ENCODE results near the gene CDC16. TPM values are rescaled to one million over a fixed set of nuclear protein-coding genes. Genes with fewer than 3 reads are reported as not detected.

CDC16 gene
- total RNA-seq, 1 donor from 2014 or later, result 34.5 TPM

DNA sequence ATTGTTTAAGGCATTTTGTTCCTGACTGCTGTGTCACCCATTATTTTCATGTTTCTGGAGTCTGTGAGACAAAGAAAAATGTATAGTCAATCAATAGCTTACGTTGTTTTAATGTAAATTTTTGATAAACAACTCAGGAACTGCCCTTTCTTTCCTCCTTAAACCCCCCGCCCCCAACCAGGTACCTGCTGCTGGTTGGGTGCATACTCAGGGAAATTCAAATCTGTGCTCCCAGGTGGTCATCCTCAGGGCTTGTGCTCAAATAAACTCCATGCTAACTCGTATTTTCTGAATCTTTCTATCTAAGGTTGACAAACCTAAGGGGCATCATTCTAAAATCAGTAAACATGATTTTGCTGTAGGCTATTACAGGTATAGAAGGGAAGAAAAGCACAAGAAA is 4.1 kb upstream of the CDC16 start:
- no peak overlapping the region for H3K4me3 ChIP-seq
- DNase-seq, result no peak
- intact Hi-C loops (cut with micrococcal nuclease), result no loop called here

DNA sequence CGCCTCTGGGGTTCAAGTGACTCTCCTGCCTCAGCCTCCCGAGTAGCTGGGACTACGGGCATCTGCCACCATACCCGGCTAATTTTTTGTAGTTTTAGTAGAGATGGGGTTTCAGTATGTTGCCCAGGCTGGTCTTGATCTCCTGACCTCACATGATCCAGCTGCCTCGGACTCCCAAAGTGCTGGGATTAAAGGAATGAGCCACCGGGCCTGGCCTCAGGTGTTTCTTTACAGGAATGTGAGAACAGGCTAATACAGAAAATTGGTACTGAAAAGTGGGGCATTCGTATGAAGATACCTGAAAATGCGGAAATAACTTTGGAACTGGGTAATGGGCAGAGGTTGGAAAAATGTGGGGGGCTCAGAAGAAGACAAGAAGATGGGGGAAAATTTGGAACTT is 2.8 kb upstream of the CDC16 start:
- H3K9me3 ChIP-seq (replicated peaks), result no peaks in the 10 kb centered on the region
- DNase-seq, result no peak
- peaks cover 38% of the 10 kb centered on the region for H3K27me3 ChIP-seq (ENCODE audit: low read depth)
- H3K27ac ChIP-seq (replicated peaks), result no peak overlapping the region
- TF ChIP-seq, protein P1, sequence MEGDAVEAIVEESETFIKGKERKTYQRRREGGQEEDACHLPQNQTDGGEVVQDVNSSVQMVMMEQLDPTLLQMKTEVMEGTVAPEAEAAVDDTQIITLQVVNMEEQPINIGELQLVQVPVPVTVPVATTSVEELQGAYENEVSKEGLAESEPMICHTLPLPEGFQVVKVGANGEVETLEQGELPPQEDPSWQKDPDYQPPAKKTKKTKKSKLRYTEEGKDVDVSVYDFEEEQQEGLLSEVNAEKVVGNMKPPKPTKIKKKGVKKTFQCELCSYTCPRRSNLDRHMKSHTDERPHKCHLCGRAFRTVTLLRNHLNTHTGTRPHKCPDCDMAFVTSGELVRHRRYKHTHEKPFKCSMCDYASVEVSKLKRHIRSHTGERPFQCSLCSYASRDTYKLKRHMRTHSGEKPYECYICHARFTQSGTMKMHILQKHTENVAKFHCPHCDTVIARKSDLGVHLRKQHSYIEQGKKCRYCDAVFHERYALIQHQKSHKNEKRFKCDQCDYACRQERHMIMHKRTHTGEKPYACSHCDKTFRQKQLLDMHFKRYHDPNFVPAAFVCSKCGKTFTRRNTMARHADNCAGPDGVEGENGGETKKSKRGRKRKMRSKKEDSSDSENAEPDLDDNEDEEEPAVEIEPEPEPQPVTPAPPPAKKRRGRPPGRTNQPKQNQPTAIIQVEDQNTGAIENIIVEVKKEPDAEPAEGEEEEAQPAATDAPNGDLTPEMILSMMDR (IDR thresholded peaks at IDR 0.05; ENCODE audit: borderline replicate concordance), result no peak
- intact Hi-C loops (cut with micrococcal nuclease), result no loop called here
- no peak overlapping the region for H3K4me3 ChIP-seq
- peaks cover 24% of the 10 kb centered on the region for H3K4me1 ChIP-seq
- peaks cover 3% of the 10 kb centered on the region for H3K36me3 ChIP-seq

More for the DNA sequence above, 4.1 kb upstream of the CDC16 start:
- TF ChIP-seq, protein P1 (IDR thresholded peaks at IDR 0.05; ENCODE audit: borderline replicate concordance), result no peak
- Histone ChIP-seq H3K4me1 (peaks cover 17% of the 10 kb centered on the region), H3K27me3 (ENCODE audit: low read depth) (peaks cover 38% of the 10 kb centered on the region), H3K36me3 (no peaks in the 10 kb centered on the region), H3K27ac (replicated peaks) (no peak overlapping the region), H3K9me3 (replicated peaks) (no peaks in the 10 kb centered on the region)

DNA sequence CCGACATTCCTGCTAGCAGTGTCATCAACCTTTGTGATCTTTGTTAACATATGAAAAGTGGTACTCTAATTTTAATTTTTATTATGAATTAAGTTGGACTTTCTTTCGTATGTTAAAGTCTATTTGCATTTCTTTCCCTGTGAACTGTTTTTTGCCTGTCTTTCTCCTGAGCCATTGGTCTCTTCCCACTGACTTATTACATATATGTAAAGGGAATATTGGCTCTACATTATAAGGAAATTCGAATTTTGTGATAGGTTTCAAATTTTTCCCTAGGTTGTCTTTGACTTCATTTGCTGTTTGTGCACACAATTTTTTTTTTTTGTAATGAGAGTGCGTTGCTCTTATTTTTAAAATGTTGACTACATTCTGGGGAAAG is 442 bp upstream of the CDC16 start:
- intact Hi-C loops (cut with micrococcal nuclease), result no loop called here
- Histone ChIP-seq H3K9me3 (replicated peaks) (no peaks in the 10 kb centered on the region), H3K27ac (replicated peaks) (peak overlapping the region; percentile 90), H3K4me3 (peak overlapping the region; percentile 90), H3K4me1 (peaks cover 25% of the 10 kb centered on the region), H3K36me3 (peaks cover 26% of the 10 kb centered on the region), H3K27me3 (ENCODE audit: low read depth) (peaks cover 16% of the 10 kb centered on the region)
- DNase-seq, result no peak
- TF ChIP-seq, protein P1 (IDR thresholded peaks at IDR 0.05; ENCODE audit: borderline replicate concordance), result no peak

DNA sequence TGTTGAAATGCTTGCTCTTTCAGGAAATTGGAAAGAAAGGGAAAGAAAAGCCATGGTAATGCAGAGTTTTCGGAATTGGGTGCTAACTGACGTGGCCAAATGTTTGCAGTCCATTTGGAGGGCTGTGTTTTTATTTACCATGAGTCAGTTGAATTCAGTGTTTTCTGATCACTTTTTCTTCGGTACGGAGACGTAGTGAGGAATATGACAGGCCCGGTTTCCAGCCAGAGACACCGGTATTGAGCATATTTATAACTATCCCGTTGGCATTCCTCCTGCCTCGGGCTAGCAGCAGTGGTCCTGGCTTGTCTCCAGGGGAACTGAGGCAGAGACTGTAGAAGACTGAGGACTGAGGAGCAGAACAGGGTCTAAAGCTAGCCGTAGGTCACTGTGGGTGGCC is 1.0 kb downstream of the CDC16 start:
- intact Hi-C loops (cut with micrococcal nuclease), result no loop called here
- Histone ChIP-seq H3K9me3 (replicated peaks) (no peaks in the 10 kb centered on the region), H3K27me3 (ENCODE audit: low read depth) (peaks cover 2% of the 10 kb centered on the region), H3K4me1 (peaks cover 25% of the 10 kb centered on the region), H3K27ac (replicated peaks) (peak overlapping the region; percentile 90), H3K36me3 (peaks cover 40% of the 10 kb centered on the region), H3K4me3 (peak overlapping the region; percentile 90)
- DNase-seq, result no peak
- TF ChIP-seq, protein P1 (IDR thresholded peaks at IDR 0.05; ENCODE audit: borderline replicate concordance), result no peak

DNA sequence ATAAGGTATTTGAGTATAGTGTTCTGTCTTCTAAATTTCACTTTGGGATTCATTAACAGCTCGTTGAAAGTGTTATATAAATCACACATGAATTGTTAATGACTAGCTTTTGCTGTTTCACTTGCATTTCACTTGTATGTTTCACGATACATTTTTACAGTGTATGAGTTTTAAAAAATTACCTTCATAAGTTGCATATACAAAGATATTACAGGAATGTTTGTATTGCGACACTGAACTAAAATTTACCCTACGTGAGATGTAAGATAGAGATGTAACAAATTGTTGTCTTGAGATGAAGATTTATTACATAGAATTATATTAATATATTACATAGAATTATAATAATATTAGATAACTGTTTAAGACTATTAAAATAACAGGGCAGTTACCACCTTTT is 1.5 kb downstream of the CDC16 start:
- Histone ChIP-seq H3K4me1 (peaks cover 25% of the 10 kb centered on the region), H3K27me3 (ENCODE audit: low read depth) (no peaks in the 10 kb centered on the region), H3K27ac (replicated peaks) (no peak overlapping the region), H3K9me3 (replicated peaks) (no peaks in the 10 kb centered on the region), H3K36me3 (peaks cover 45% of the 10 kb centered on the region), H3K4me3 (peak overlapping the region; percentile 90)
- DNase-seq, result no peak
- TF ChIP-seq, protein P1 (IDR thresholded peaks at IDR 0.05; ENCODE audit: borderline replicate concordance), result no peak
- intact Hi-C loops (cut with micrococcal nuclease), result no loop called here

All from left ventricle myocardium inferior (tissue), 1 donor.